GM12873 (cell line): ENCODE results near the gene PCK1.
A peak's percentile ranks its signal among the peaks of the same experiment; 100 is the strongest.

Experiments used
- CTCF ChIP-seq: IDR thresholded peaks from 2 replicates; pipeline ENCODE4 v1.5.1; 2012; ENCODE audit warnings: low read depth, mild to moderate bottlenecking, moderate library complexity, low read length, control low read depth; ENCODE audit not compliant: insufficient read depth; ENCODE audit errors: missing control alignments

Gene PCK1

GRCh38 chr20:57580478-57581201 is 19.7 kb downstream of the PCK1 start:
- TF ChIP-seq CTCF = no peak

GRCh38 chr20:57581202-57582028 is 20.5 kb downstream of the PCK1 start:
- no peak for TF ChIP-seq CTCF

GRCh38 chr20:57582029-57582378 is 21.1 kb downstream of the PCK1 start:
- TF ChIP-seq CTCF = no peak

- peak; percentile 46 for TF ChIP-seq CTCF
Observed at GRCh38 chr20:57582432-57583288, 21.8 kb downstream of the PCK1 start.

DNA sequence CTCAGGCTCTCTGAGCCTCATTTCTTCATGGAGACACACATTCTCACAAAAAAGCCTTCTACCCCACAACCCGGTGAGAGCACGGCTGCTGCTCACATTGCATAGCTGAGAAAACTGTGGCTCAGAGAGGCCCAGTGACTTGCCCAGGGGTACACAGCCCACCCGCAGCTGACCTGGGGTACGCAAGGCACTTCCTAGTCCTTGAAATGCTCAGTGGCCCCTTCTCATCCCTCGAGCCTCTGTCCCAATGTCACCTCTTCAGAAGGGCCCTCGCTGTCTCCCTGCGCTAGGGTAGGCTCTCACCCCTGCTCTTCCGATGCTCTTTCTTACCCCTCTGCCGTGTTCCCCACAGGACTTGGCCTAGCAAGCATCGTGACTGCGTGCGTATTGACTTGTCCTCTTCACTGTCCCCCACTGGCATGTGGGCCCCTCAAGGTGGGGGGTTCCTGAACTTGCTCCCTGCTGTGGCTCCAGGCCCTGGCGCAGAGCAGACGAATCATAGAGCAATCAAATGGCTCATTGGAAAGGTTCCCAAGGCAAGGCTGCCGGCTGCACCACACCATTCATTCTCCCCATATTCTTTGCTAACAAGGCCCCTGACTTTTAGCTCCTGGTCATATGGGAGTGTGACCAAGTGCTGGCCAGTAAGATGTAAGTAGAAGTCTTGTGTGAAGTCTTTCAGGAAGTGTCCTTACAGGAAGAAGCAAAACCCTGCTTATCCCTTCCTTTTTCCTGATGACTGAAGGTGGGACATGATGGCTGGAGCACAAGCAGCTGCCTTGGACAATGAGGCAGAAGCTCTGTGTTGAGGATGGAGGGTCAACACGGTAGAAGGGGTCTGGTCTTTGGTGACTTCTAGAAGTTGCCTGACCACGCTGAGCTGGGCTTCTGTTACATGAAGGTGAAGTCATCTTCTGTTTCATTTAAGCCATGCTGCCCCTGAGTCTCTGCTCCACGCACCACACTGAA is 22.7 kb downstream of the PCK1 start:
- TF ChIP-seq CTCF = no peak

DNA sequence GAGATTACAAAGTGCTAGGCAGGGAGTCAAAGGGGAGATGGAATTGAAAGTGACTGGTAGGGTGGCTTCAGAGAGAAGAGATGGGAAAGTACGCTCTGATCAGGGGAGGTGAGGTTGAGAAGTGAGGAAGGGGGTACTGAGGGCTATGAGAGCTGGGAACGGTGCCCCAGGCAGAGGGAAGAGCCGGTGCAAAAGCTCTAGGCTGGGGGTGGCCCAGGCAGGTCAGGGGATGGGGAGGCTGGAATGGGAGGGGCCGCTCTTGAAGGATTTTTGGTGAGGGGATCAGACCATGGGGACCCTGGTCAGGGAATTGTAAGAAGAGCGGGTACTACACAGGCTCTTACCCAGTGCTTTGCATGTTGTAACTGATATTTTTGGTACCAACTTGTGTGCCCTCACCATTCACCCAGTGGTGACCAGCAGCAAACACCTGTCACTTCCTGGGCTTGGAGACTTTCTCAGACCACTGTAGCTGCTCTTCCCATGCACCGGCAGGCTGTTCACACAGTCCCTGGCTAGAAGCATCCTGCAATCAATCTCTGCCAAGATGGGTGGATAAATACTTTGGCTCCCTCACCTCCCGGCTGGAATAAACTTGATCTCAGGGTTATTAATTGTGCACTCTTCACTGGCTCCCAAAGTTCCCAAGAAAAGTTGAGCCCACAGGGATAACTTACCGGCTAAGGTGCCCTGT is 24.0 kb downstream of the PCK1 start:
- no peak for TF ChIP-seq CTCF
